ENCODE results near the gene FBL.

The FBL gene

DNA sequence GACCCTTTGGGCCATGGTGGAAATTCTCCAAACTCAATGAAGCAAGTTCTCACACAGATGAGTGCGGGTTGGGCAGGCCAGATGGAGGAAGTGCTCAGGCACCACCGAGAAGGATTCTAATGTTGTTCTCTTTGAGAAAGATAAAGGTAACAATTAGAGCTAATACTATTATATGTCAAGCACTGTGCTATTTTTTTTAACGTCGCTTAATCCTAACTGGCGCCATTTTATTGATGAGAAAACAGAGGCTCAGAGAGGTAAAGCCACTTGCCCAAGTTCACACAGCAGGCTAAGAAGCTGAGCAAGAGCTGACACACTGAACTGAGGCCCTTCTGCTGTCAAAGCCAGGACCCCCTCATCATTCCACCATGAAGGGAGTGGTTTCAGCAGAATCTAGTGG is 1.0 kb downstream of the FBL start:
- peak overlapping the region; percentile 99 for H3K9ac ChIP-seq (ENCODE audit: insufficient read length)
- no peak overlapping the region for H3K27ac ChIP-seq
- peaks cover 11% of the 10 kb centered on the region; the same call in 1 of the 2 replicates for H3K36me3 ChIP-seq (ENCODE audit: insufficient read depth, low read length)
- H3K4me3 ChIP-seq, result peak overlapping the region; percentile 100
- no peak for DNase-seq (ENCODE audit: low read depth, low spot score)
- TF ChIP-seq POLR2AphosphoS5 (IDR thresholded peaks at IDR 0.05; ENCODE audit: borderline replicate concordance, low read depth, low read length) (no peak), EZH2 (IDR thresholded peaks at IDR 0.05) (no peak), FOXP2 (optimal IDR thresholded peaks at IDR 0.05; ENCODE audit: control extremely low read depth, extremely low read length, insufficient read depth) (no peak)
- H3K9me3 ChIP-seq (ENCODE audit: low read depth, low read length), result no peaks in the 10 kb centered on the region

DNA sequence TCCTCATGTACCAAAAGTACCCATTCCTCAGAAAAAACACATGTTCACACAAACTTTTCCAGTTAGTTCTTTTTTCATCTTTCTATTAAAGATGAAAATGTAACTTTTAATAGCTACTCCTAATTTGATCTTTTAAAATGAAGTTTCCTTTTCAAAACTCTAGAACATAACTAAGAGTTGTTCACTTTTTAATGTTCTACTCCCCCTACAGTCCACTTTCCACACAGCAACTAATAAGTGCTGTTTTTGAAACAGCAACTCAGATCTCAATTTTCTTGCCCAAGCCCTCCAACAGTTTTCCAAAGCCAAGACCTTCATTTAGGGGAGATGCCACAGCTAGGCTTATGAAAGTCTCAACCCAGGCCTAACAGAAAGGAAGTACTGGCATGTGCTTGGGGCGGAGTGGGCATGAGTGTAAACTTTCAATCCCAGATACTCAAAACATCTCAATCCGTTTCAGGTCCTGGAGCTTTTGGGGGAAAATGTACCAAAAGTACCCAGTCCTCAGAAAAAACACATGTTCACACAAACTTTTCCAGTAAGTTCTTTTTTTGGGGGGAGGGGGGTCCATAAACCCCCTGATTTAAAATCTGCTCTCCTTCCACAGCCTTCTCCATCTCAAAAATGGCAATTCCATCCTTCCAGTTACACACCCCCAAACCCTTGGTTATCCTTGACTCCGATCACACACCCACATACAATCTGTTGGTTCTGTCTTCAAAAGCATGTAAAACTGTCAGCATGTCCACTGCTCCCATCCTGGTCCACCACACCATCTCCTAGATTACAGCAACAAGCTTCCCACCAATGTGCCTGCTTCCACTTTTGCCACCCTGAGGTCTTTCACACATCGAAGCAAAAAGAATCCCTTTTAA is 2.0 kb downstream of the FBL start:
- Histone ChIP-seq H3K36me3 (ENCODE audit: insufficient read depth, low read length) (peaks cover 21% of the 10 kb centered on the region), H3K9ac (ENCODE audit: insufficient read length) (peak overlapping the region; percentile 99), H3K27ac (0 out of 2 replicates have a peak overlapping the region, but pooled peaks have one; percentile 10), H3K4me3 (peak overlapping the region; percentile 100), H3K9me3 (ENCODE audit: low read depth, low read length) (no peaks in the 10 kb centered on the region)
- no peak for DNase-seq (ENCODE audit: low read depth, low spot score)
- TF ChIP-seq POLR2AphosphoS5 (IDR thresholded peaks at IDR 0.05; ENCODE audit: borderline replicate concordance, low read depth, low read length) (no peak), EZH2 (IDR thresholded peaks at IDR 0.05) (no peak), FOXP2 (optimal IDR thresholded peaks at IDR 0.05; ENCODE audit: control extremely low read depth, extremely low read length, insufficient read depth) (no peak)

DNA sequence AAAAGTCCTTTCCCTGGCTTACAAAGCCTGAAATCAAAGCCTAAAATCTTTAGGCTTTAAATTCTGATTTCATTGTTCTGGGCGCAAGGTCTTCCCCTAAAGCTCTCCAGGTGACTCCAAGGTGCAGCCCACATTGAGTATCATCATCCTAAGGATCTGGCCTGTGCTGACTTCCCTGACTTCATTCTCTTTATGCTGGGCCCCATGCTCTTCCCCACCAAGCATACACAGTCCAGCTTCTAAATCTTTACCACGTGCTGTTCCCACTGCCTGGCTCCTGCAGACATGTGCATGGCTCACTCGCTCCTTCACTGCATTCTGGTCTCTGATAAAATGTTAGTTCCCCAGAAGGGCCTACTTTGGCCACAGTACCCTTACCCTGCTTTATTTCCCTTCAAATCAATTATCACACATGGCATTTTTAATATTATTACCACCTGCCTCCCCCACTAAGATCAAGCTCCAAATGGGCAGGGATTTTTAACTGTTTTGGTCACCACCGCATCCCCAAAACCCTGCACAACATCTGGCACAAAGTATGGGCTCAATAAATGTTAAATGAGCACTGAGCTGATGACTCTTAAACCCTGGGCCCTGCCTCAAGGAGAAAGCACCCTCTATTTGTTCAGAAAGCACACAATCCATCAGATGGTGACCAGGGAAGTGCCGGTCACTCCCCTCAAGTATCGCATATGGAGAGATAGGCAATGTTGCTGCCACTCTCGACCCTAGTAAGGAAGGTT is 3.3 kb downstream of the FBL start:
- peaks cover 34% of the 10 kb centered on the region for H3K36me3 ChIP-seq (ENCODE audit: insufficient read depth, low read length)
- H3K4me3 ChIP-seq, result peak overlapping the region; percentile 17; the same call in 1 of the 2 replicates
- H3K9me3 ChIP-seq (ENCODE audit: low read depth, low read length), result no peaks in the 10 kb centered on the region
- DNase-seq (ENCODE audit: low read depth, low spot score), result no peak
- H3K27ac ChIP-seq, result peak overlapping the region; percentile 7; the same call in 1 of the 2 replicates
- H3K9ac ChIP-seq (ENCODE audit: insufficient read length), result peak overlapping the region; percentile 99
- no peak for TF ChIP-seq FOXP2 (optimal IDR thresholded peaks at IDR 0.05; ENCODE audit: control extremely low read depth, extremely low read length, insufficient read depth)
- no peak for TF ChIP-seq POLR2AphosphoS5 (IDR thresholded peaks at IDR 0.05; ENCODE audit: borderline replicate concordance, low read depth, low read length)
- no peak for TF ChIP-seq EZH2 (IDR thresholded peaks at IDR 0.05)

DNA sequence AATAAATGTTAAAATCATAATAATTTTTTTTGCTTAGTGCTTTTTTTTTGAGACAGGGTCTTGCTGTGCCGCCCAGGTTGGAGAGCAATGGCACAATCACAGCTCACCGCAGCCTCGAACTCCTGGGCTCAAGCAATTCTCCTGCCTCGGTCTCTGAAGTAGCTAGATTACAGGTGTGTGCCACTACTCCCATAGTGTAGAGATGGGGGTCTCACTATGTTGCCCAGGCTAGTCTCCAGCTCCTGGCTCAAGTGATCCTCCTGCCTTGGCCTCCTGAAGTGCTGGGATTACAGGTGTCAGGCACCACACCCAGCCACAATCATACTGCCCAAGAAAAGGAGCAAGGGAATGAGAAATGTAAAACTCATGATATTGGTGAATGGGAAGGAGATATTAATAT is 5.1 kb downstream of the FBL start:
- no peak overlapping the region for H3K4me3 ChIP-seq
- TF ChIP-seq POLR2AphosphoS5 (IDR thresholded peaks at IDR 0.05; ENCODE audit: borderline replicate concordance, low read depth, low read length) (no peak), EZH2 (IDR thresholded peaks at IDR 0.05) (no peak), FOXP2 (optimal IDR thresholded peaks at IDR 0.05; ENCODE audit: control extremely low read depth, extremely low read length, insufficient read depth) (no peak)
- H3K27ac ChIP-seq, result no peak overlapping the region
- no peaks in the 10 kb centered on the region for H3K9me3 ChIP-seq (ENCODE audit: low read depth, low read length)
- no peak for DNase-seq (ENCODE audit: low read depth, low spot score)
- peaks cover 52% of the 10 kb centered on the region for H3K36me3 ChIP-seq (ENCODE audit: insufficient read depth, low read length)
- no peak overlapping the region for H3K9ac ChIP-seq (ENCODE audit: insufficient read length)

DNA sequence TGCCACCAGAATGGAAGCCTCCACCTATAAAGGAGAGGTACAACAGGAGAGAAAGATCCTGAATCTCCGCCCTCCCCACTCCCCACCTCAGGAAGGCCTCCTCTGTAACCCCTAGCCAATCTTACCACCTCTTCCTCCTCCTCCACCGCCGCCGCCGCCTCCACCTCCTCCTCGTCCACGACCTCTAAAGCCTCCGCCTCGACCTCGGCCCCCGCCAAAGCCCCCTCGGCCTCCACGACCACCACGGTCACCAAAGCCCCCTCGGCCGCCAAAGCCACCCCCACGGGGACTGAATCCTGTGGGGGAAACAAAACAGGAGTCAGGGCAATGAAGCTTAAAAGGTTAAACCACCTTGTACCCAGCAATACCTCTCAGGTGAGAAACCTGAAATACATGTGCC is 5.7 kb downstream of the FBL start:
- Histone ChIP-seq H3K9ac (ENCODE audit: insufficient read length) (no peak overlapping the region), H3K4me3 (no peak overlapping the region), H3K27ac (no peak overlapping the region), H3K36me3 (ENCODE audit: insufficient read depth, low read length) (peaks cover 58% of the 10 kb centered on the region), H3K9me3 (ENCODE audit: low read depth, low read length) (no peaks in the 10 kb centered on the region)
- no peak for TF ChIP-seq FOXP2 (optimal IDR thresholded peaks at IDR 0.05; ENCODE audit: control extremely low read depth, extremely low read length, insufficient read depth)
- TF ChIP-seq POLR2AphosphoS5 (IDR thresholded peaks at IDR 0.05; ENCODE audit: borderline replicate concordance, low read depth, low read length), result no peak
- TF ChIP-seq EZH2 (IDR thresholded peaks at IDR 0.05), result no peak
- DNase-seq (ENCODE audit: low read depth, low spot score), result no peak

DNA sequence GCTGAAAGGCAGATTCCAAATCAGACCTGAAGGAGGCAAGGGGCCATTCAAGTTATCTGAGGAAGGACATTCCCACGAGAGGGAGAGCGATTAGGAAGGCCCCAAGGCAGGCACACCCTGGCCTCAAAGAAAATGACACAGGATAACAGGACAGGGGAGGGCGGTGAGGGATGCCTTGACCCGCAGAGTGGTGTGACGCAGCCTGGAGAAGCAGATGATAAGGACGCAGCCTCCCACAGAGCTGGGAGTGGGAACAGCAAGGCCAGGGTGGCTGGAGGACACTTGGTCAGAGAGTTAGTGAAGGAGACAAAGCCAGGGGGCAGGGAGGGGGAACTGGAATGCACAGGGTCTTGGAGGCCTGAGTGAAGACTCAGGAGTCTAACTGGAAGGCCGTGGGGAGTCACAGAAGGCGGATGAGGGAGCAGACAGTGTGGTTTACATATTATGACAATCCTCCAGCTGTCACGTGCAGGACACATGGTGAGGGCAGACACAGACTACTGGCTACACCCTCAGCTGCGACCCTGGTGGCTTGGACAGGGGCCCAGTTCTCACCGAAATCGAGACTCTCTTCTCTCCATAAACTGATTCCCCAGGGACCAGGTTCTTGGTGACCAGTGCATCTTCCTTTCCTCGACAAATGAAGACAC is 6.4 kb downstream of the FBL start:
- TF ChIP-seq POLR2AphosphoS5 (IDR thresholded peaks at IDR 0.05; ENCODE audit: borderline replicate concordance, low read depth, low read length), result no peak
- TF ChIP-seq FOXP2 (optimal IDR thresholded peaks at IDR 0.05; ENCODE audit: control extremely low read depth, extremely low read length, insufficient read depth), result no peak
- TF ChIP-seq EZH2 (IDR thresholded peaks at IDR 0.05), result no peak
- Histone ChIP-seq H3K4me3 (no peak overlapping the region), H3K9me3 (ENCODE audit: low read depth, low read length) (no peaks in the 10 kb centered on the region), H3K36me3 (ENCODE audit: insufficient read depth, low read length) (peaks cover 63% of the 10 kb centered on the region), H3K9ac (ENCODE audit: insufficient read length) (no peak overlapping the region), H3K27ac (no peak overlapping the region)
- no peak for DNase-seq (ENCODE audit: low read depth, low spot score)

DNA sequence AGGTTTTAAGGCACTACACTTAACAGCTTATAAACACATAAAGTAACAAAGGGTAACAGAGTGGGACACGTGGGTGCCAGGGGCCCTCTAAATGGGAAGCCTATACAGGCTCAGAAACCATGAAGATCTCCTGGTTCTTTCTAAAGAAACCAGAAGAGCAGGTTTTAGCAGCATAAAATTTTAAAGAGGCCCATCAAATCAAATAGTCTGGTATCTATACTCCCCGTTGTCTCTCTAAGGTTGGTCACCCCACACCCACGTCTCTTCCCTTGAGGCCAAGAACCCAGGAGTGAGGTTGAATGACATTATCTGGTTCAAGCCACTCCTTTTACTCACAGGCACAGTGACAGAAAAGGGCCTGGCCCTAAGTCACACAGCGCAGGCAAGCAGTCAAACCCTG is 7.6 kb downstream of the FBL start:
- H3K36me3 ChIP-seq (ENCODE audit: insufficient read depth, low read length), result peaks cover 70% of the 10 kb centered on the region
- no peak overlapping the region for H3K4me3 ChIP-seq
- DNase-seq (ENCODE audit: low read depth, low spot score), result no peak
- H3K9me3 ChIP-seq (ENCODE audit: low read depth, low read length), result no peaks in the 10 kb centered on the region
- no peak overlapping the region for H3K27ac ChIP-seq
- no peak overlapping the region for H3K9ac ChIP-seq (ENCODE audit: insufficient read length)
- TF ChIP-seq EZH2 (IDR thresholded peaks at IDR 0.05) (no peak), POLR2AphosphoS5 (IDR thresholded peaks at IDR 0.05; ENCODE audit: borderline replicate concordance, low read depth, low read length) (no peak), FOXP2 (optimal IDR thresholded peaks at IDR 0.05; ENCODE audit: control extremely low read depth, extremely low read length, insufficient read depth) (no peak)

DNA sequence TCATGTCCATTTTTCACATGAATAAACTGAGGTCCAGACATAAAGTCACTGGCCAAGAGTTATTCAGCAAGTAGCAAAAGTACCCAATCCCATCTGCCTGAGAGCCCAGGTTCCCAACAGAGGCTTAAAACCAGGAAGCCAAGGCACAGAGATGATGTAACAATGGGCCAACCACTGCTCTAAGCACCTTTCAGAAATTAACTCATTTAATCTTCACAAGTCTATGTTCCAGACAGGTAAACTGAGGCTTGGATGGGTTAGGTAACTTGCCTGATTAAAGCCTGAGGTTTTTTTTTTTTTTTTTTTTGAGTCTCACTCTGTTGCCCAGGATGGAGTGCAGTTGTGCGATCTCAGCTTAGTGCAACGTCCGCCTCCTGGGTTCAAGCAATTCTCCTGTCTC is 8.2 kb downstream of the FBL start:
- Histone ChIP-seq H3K9me3 (ENCODE audit: low read depth, low read length) (no peaks in the 10 kb centered on the region), H3K4me3 (no peak overlapping the region), H3K9ac (ENCODE audit: insufficient read length) (no peak overlapping the region), H3K36me3 (ENCODE audit: insufficient read depth, low read length) (peaks cover 70% of the 10 kb centered on the region), H3K27ac (no peak overlapping the region)
- DNase-seq (ENCODE audit: low read depth, low spot score), result no peak
- TF ChIP-seq FOXP2 (optimal IDR thresholded peaks at IDR 0.05; ENCODE audit: control extremely low read depth, extremely low read length, insufficient read depth) (no peak), POLR2AphosphoS5 (IDR thresholded peaks at IDR 0.05; ENCODE audit: borderline replicate concordance, low read depth, low read length) (no peak), EZH2 (IDR thresholded peaks at IDR 0.05) (no peak)
